ENCODE measurements around the gene RARB. TPM values are rescaled to one million over a fixed set of nuclear protein-coding genes. Genes with fewer than 3 reads are reported as not detected.
A peak's percentile ranks its signal among the peaks of the same experiment; 100 is the strongest.

The RARB gene
- total RNA-seq, 1 donor from 2014 or later = 1.8 TPM

DNA sequence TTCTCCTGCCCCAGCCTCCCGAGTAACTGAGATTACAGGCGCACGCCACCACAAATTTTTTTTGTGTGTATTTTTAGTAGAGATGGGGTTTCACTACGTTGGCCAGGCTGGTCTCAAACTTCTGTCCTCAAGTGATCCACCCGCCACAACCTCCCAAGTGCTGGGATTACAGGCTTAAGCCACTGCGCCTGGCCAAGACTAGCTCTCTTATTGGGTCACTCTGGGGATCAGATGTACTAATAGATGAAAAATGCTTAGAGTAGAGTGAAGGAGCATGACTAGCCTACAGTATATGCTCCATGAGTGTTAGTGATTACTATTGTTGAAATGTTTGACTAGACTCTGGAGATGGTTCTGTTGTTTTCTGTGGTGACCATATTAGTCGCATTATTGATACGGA, 21.8 kb downstream of the RARB start:
- Histone ChIP-seq H3K4me2 (no peak overlapping the region), H3K36me3 (no peaks in the 10 kb centered on the region), H2AFZ (replicated peaks) (no peak overlapping the region), H3K79me2 (ENCODE audit: low read depth) (no peaks in the 10 kb centered on the region), H3K27me3 (no peaks in the 10 kb centered on the region), H3K9ac (no peak overlapping the region), H3F3A (ENCODE audit: low read depth) (peaks cover 14% of the 10 kb centered on the region), H3K4me3 (no peak overlapping the region), H3K4me1 (peaks cover 24% of the 10 kb centered on the region), H3K27ac (no peak overlapping the region), H4K20me1 (ENCODE audit: low read depth) (no peaks in the 10 kb centered on the region), H3K9me3 (ENCODE audit: low read depth) (no peaks in the 10 kb centered on the region)
- Mint-ChIP-seq H3K27ac (no peak overlapping the region), H3K9me3 (peaks cover 3% of the 10 kb centered on the region), H3K4me3 (peak overlapping the region; percentile 22), H3K27me3 (ENCODE audit: insufficient read depth, low read depth) (no peaks in the 10 kb centered on the region), H3K36me3 (no peaks in the 10 kb centered on the region), H3K4me1 (peaks cover 35% of the 10 kb centered on the region)
- no peak for DNase-seq (ENCODE audit: low spot score)
- TF ChIP-seq EZH2phosphoT487 (IDR thresholded peaks at IDR 0.05) (no peak), EZH2 (IDR thresholded peaks at IDR 0.05) (no peak)
- TF ChIP-seq, protein P1, sequence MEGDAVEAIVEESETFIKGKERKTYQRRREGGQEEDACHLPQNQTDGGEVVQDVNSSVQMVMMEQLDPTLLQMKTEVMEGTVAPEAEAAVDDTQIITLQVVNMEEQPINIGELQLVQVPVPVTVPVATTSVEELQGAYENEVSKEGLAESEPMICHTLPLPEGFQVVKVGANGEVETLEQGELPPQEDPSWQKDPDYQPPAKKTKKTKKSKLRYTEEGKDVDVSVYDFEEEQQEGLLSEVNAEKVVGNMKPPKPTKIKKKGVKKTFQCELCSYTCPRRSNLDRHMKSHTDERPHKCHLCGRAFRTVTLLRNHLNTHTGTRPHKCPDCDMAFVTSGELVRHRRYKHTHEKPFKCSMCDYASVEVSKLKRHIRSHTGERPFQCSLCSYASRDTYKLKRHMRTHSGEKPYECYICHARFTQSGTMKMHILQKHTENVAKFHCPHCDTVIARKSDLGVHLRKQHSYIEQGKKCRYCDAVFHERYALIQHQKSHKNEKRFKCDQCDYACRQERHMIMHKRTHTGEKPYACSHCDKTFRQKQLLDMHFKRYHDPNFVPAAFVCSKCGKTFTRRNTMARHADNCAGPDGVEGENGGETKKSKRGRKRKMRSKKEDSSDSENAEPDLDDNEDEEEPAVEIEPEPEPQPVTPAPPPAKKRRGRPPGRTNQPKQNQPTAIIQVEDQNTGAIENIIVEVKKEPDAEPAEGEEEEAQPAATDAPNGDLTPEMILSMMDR (IDR thresholded peaks at IDR 0.05) = no peak

DNA sequence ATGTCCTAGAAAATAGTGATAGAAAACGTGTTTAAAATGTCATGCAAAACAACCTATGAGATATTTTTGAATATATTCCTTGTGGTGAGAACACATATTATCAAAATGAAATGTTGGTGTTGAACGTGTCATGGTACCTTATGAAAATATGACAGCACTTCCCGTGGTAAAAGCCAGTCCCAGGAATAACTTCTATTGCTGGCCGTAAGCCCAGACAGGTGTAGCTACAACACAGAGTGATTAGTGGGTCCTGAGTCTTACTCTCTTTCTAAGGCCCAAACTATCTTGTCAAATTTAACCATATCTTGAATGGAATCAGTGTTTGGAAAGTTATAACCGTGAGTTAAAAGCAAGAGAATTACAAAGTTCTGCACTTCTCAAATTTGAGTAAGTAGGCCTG, 24.1 kb downstream of the RARB start:
- no peak overlapping the region for H2AFZ ChIP-seq (replicated peaks)
- no peaks in the 10 kb centered on the region for H3K27me3 ChIP-seq
- peaks cover 37% of the 10 kb centered on the region for H3K4me1 ChIP-seq
- no peak overlapping the region for H3K4me2 ChIP-seq
- DNase-seq (ENCODE audit: low spot score) = no peak
- H3K79me2 ChIP-seq (ENCODE audit: low read depth) = no peaks in the 10 kb centered on the region
- no peak overlapping the region for H3K27ac ChIP-seq
- H3K27me3 Mint-ChIP-seq (ENCODE audit: insufficient read depth, low read depth) = no peaks in the 10 kb centered on the region
- H3K27ac Mint-ChIP-seq = no peak overlapping the region
- H3K9ac ChIP-seq = no peak overlapping the region
- H3F3A ChIP-seq (ENCODE audit: low read depth) = peaks cover 26% of the 10 kb centered on the region
- H3K36me3 ChIP-seq = no peaks in the 10 kb centered on the region
- peaks cover 48% of the 10 kb centered on the region for H3K4me1 Mint-ChIP-seq
- H3K9me3 Mint-ChIP-seq = peaks cover 3% of the 10 kb centered on the region
- H3K4me3 Mint-ChIP-seq = no peak overlapping the region
- H3K9me3 ChIP-seq (ENCODE audit: low read depth) = no peaks in the 10 kb centered on the region
- H4K20me1 ChIP-seq (ENCODE audit: low read depth) = no peaks in the 10 kb centered on the region
- H3K36me3 Mint-ChIP-seq = no peaks in the 10 kb centered on the region
- TF ChIP-seq, protein P1 (IDR thresholded peaks at IDR 0.05) = no peak
- TF ChIP-seq EZH2phosphoT487 (IDR thresholded peaks at IDR 0.05) (no peak), EZH2 (IDR thresholded peaks at IDR 0.05) (no peak)
- H3K4me3 ChIP-seq = no peak overlapping the region

DNA sequence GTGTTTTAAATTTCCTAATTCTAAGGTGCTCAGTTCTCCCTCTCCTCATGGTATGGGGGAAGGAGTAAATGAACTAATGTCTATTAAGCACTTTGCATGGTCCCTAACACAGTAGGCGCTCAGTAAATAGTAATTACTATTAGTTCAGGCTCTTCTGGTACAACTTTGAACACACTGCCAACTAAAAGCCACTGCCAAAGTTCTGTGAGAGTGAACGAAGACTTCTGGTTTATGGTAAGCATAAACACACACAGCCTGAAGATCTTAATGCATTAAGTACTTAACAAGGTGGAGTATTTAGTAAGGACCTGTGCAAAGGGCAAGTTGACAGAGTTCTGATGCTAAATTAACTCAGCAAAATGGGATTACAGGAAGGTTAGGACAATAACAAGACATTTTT, 24.7 kb downstream of the RARB start:
- H3K79me2 ChIP-seq (ENCODE audit: low read depth) = no peaks in the 10 kb centered on the region

More for the DNA sequence above, 24.7 kb downstream of the RARB start:
- H3K27me3 Mint-ChIP-seq (ENCODE audit: insufficient read depth, low read depth) = no peaks in the 10 kb centered on the region
- peaks cover 47% of the 10 kb centered on the region for H3K4me1 Mint-ChIP-seq
- Histone ChIP-seq H3K4me1 (peaks cover 37% of the 10 kb centered on the region), H3K27ac (no peak overlapping the region), H3F3A (ENCODE audit: low read depth) (peaks cover 26% of the 10 kb centered on the region), H3K9ac (no peak overlapping the region), H4K20me1 (ENCODE audit: low read depth) (no peaks in the 10 kb centered on the region), H3K36me3 (no peaks in the 10 kb centered on the region), H3K27me3 (no peaks in the 10 kb centered on the region), H2AFZ (replicated peaks) (no peak overlapping the region), H3K4me2 (no peak overlapping the region), H3K4me3 (no peak overlapping the region), H3K9me3 (ENCODE audit: low read depth) (no peaks in the 10 kb centered on the region)
- DNase-seq (ENCODE audit: low spot score) = no peak
- TF ChIP-seq EZH2 (IDR thresholded peaks at IDR 0.05) (no peak), EZH2phosphoT487 (IDR thresholded peaks at IDR 0.05) (no peak)
- TF ChIP-seq, protein P1 (IDR thresholded peaks at IDR 0.05) = no peak
- H3K27ac Mint-ChIP-seq = no peak overlapping the region
- H3K36me3 Mint-ChIP-seq = no peaks in the 10 kb centered on the region
- no peak overlapping the region for H3K4me3 Mint-ChIP-seq
- H3K9me3 Mint-ChIP-seq = peaks cover 3% of the 10 kb centered on the region
